HFF-Myc (cell line): ENCODE measurements around the gene CARD16.
"Not testable (repeated sequence)": the region's sequence is repeated elsewhere in the genome, so short reads cannot be mapped to it uniquely, and the experiment has no call there.

Experiments used
- DNase-seq: peaks from one replicate; pipeline ENCODE4 v3.0.0-alpha.2; 2011; ENCODE audit warnings: low read depth; ENCODE audit errors: extremely low read depth
- H3K4me3 ChIP-seq: replicated peaks from 2 replicates; pipeline ENCODE4 v1.5.1; 2011; ENCODE audit warnings: low read depth, mild to moderate bottlenecking, control low read depth, low read length
- TF ChIP-seq, protein P1 (sequence below): IDR thresholded peaks from 2 replicates; pipeline ENCODE4 v1.5.1; 2012; ENCODE audit warnings: mild to moderate bottlenecking, low read depth, low read length, control low read depth; ENCODE audit errors: missing control alignments

CARD16 gene

DNA sequence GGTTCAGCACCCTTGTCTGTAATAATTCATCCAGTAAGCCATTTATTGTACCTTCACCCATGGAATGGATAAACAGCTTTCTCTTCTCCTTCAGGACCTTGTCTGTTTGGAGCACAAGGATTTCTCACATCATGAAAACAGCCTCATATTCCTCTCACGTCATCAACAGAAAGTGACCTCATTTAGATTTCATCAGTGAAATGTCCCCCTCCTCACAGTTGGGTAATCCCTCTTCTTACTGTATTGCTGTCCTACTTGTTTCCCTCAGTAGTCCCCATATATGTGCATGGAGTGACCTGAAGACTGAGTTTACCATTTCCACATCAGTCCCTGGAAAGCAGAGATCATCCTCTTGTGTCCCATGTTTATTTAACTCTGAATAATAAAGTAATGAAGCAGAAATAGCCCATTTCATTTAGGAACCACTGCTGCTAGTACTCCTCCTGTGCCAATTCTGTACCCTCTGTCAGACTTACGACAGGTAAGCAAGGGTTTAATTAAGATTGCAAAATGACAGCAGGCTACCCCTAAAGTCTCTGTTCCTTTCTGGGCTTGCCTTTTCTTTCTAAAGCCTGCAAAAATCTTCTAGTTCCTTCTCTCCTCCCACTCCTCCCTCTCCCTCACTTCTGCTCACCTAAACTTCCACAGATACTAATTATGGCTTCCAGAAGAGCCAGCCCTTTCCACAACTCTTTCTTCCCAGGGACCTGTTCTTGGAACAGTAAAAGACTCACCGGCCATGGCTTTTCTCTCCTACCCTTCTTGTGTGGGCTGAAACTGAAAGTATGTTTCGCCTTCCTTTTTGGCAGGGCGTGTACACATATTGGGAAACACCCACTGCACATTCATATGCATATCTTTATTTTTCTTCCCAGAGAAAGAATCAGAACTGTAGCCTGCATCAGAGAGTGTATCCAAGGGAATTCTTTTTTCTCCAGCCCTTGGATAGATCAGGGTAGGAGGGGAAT lies at the start of gene CARD16:
Gene CARD16 (minus strand): TSS at position 779 of the 968 bp plus-strand sequence. CDS start 38 bp downstream, at position 741.
- not testable (repeated sequence) for H3K4me3 ChIP-seq, DNase-seq

DNA sequence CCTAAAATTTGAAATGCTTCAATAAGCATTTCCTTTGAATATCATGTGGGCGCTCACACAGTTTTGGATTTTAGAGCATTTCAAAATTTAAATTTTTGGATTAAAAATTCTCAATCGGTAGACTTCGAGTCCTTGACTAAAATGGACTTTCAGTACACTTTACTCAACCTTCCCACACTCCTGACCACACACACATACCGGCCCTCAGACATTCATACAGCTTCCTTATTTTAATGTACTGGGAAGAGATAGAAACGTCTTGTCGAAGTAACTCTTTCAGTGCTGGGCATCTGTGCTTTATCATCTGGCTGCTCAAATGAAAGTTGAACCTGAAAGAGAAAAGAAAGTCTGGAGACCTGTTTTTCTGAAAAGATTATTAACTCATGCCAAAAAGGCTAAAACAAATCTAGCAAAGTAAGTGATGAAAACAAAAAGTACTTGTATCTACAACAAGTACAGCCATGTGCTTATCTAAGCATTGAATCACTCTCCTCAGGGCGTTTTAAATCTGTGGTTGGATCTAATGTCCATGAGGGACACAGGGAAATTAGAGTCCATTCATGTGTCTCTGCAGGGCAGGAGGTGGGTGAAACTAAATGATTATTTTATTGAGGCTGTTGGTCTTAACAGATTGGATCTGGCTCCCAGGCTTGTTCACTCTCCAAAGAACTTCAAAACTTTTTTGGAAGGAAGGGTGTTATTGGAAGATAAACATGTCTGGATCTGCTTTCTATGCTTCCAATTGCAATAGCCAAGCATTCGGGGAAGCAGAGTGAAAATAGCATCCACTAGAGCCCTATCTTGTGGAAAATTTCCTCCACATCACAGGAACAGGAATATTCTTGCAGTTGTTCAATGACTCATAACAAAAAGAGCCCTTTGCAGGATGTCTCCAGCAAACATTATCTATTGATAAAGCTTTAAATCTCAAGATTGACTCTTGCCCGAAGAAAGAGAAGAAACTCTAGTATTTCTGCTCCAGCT lies 47.4 kb upstream of the CARD16 start:
- no peak overlapping the region for H3K4me3 ChIP-seq
- TF ChIP-seq, protein P1, sequence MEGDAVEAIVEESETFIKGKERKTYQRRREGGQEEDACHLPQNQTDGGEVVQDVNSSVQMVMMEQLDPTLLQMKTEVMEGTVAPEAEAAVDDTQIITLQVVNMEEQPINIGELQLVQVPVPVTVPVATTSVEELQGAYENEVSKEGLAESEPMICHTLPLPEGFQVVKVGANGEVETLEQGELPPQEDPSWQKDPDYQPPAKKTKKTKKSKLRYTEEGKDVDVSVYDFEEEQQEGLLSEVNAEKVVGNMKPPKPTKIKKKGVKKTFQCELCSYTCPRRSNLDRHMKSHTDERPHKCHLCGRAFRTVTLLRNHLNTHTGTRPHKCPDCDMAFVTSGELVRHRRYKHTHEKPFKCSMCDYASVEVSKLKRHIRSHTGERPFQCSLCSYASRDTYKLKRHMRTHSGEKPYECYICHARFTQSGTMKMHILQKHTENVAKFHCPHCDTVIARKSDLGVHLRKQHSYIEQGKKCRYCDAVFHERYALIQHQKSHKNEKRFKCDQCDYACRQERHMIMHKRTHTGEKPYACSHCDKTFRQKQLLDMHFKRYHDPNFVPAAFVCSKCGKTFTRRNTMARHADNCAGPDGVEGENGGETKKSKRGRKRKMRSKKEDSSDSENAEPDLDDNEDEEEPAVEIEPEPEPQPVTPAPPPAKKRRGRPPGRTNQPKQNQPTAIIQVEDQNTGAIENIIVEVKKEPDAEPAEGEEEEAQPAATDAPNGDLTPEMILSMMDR, result no peak
- no peak for DNase-seq

- DNase-seq, result no peak
- no peak overlapping the region for H3K4me3 ChIP-seq
- TF ChIP-seq, protein P1, result no peak
These were observed 36.4 kb upstream of the CARD16 start for GRCh38 chr11:105081412-105082150.

- DNase-seq, H3K4me3 ChIP-seq: not testable (repeated sequence)
These were observed 35.2 kb upstream of the CARD16 start for GRCh38 chr11:105080171-105080906.

DNA sequence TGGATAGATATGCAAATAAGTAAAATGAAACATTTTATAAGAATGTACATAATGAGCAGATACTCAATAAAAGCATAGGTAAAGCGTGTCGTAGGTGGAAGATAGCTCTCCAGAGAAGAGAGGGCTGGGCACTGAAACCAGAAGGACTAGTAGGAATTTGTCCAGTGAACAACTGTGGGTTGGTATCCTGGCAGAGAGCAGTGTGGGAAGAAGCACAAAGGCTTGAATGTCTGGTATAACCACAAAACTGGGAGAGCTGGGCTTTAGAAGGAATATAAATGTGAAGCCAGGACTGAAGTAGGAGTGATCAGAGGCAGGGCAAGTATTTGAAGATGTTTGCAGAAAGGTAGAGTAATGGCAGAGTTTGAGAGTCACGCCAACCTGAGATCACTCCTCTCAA lies 33.1 kb upstream of the CARD16 start:
- no peak overlapping the region for H3K4me3 ChIP-seq
- TF ChIP-seq, protein P1, result no peak
- DNase-seq, result no peak

DNA sequence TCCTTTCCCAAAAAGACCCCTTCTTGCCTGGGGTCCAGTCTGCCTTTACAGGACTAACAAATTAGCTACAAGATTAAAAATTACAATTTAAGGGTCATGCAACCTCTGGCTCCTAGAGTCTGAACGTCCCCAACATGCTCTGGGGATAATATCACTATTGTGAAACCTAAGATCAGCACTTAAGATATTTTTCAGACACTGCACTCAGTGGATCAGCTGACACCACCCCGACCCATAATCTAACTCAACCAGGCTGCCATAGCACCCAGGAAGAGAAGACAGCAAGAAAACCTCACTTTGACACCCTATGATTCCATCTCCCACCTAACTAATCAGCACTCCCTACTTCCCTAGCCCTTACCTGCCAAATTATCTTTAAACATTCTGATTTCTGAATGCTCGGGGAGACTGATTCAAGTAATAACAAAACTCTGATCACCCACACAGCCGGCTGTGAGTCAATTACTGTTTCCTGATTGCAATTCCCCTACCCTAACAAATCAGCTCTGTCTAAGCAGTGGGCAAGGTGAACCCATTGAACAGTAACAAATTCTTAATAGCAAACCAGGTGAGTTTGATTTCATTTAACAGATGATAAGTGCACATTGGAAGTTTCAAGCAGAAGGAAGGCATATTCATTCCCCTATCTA lies 32.1 kb upstream of the CARD16 start:
- not testable (repeated sequence) for DNase-seq, H3K4me3 ChIP-seq

GRCh38 chr11:105074166-105074530 lies 29.0 kb upstream of the CARD16 start:
- DNase-seq, result no peak
- no peak overlapping the region for H3K4me3 ChIP-seq
- TF ChIP-seq, protein P1, result no peak
